ENCODE measurements around the gene NPC1.
"Not testable (repeated sequence)": the region's sequence is repeated elsewhere in the genome, so short reads cannot be mapped to it uniquely, and the experiment has no call there.

The NPC1 gene

DNA sequence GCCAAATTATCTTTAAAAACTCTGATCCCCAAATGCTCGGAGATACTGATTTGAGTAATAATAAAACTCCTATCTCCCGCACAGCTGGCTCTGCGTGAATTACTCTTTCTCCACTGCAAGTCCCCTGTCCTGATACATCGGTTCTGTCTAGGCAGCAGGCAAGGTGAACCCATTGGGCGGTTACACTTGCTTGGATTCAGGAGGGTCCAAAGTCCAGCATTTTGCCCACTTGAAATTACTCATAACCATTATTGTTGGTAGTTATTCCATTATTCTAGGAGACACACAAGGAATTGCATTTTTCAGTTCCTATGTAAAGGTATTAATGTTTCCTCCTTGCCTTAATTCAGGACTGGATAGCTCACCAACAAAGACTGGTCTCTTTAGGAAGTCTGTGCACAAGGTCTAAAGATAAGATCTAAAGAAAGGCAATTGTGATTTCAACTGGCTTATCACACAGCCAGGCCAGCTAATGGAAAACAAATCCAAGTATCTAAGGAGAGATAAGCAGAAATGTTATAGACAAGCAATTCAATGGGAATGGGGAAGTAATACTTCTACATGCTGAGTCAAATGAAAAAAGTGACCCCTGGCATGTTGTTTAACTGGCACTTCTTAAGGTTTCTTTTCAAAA lies 23.2 kb upstream of the NPC1 start:
- DNase-seq (ENCODE audit: low spot score), result no peak

DNA sequence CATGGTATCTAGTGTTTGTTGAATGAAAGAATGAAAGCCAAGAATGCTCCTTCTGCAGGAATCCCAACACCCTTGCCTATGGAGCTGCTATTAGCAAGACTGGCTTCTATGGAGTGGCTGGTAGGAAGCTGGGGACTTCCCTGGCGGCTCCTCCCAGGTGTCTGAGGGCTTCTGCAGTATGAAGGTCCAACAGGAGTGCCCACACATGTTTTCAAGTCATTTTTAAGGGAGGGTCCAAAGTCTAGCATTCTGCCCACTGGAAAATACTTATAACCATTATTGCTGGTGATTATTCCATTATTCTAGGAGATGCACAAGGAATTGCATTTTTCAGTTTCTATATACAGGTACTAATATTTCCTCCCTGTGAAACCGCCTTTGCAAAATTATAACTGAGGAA lies 21.9 kb upstream of the NPC1 start:
- DNase-seq (ENCODE audit: low spot score), result no peak

- DNase-seq (ENCODE audit: low spot score), result no peak
Observed at GRCh38 chr18:23605941-23606340, 19.6 kb upstream of the NPC1 start.

GRCh38 chr18:23599809-23600208 lies 13.5 kb upstream of the NPC1 start:
- DNase-seq (ENCODE audit: low spot score), result no peak

DNA sequence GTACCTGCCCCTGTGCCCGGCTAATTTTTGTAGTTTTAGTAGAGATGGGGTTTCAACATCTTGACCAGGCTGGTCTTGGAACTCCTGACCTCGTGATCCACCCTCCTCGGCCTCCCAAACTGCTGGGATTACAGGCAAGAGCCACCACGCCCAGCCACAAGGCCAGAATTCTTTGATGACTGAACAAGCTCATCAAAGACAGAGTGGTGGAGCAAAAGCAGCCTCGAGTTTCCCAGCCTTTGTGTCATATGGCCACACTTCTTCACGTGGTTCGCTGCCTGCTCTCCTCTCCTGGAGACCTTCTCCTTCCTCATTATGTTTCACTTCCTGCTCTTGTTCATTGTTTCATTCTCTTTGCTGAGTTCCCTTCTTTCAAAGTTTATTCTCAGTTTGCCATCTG lies 9.9 kb upstream of the NPC1 start:
- no peak for DNase-seq (ENCODE audit: low spot score)

GRCh38 chr18:23595591-23595990 lies 9.3 kb upstream of the NPC1 start:
- DNase-seq (ENCODE audit: low spot score), result no peak

GRCh38 chr18:23593720-23594119 lies 7.4 kb upstream of the NPC1 start:
- DNase-seq (ENCODE audit: low spot score), result no peak

GRCh38 chr18:23592911-23593310 lies 6.6 kb upstream of the NPC1 start:
- DNase-seq (ENCODE audit: low spot score), result no peak

- DNase-seq (ENCODE audit: low spot score), result no peak
Observed at GRCh38 chr18:23591011-23591410, 4.7 kb upstream of the NPC1 start.

GRCh38 chr18:23588836-23589560 lies 2.7 kb upstream of the NPC1 start:
- DNase-seq (ENCODE audit: low spot score), result no peak

GRCh38 chr18:23587220-23587642 lies 925 bp upstream of the NPC1 start:
- DNase-seq (ENCODE audit: low spot score), result no peak

- no peak for DNase-seq (ENCODE audit: low spot score)
Observed at GRCh38 chr18:23585897-23586248, 433 bp downstream of the NPC1 start.

GRCh38 chr18:23585007-23585871 lies 1.1 kb downstream of the NPC1 start:
- peak; percentile 3 for DNase-seq (ENCODE audit: low spot score)

- DNase-seq (ENCODE audit: low spot score), result no peak
Observed at GRCh38 chr18:23584019-23584983, 2.0 kb downstream of the NPC1 start.

DNA sequence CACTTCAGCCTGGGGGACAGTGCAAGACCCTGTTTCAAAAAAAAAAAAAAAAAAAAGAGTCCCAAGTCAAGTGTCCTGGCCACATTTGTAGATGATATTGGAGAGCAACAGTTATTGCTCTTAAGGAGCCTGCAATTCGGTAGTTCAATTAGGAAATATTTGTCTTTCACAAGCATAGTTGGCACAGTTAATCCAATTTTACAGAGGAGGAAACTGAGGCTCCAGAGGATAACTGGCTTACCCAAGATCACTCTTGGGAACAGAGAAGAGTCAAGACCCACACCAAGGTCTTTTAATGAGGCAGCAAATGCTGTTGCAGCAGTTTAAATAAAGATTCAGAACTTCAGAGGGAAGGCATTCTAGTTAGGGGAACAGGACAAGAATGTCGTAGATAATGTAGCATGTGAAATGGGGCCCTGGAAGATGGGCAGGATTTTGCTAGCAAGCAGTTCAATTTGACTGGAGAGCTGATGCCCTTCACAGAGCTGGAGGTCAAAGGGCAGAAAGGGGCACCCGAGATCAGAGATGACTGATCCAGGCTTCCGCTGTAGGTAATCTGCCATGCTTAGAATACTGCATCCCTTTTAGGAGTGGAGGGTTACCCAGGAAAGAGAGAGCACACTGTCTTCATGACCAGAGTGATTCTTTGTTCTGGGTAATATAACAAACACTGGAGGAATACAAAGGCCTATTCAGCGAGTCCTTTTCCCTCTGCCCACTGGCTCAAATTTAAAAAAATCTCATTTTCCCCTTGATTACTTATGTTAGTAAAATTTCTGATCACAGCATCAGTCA lies 3.0 kb downstream of the NPC1 start:
- no peak for DNase-seq (ENCODE audit: low spot score)

DNA sequence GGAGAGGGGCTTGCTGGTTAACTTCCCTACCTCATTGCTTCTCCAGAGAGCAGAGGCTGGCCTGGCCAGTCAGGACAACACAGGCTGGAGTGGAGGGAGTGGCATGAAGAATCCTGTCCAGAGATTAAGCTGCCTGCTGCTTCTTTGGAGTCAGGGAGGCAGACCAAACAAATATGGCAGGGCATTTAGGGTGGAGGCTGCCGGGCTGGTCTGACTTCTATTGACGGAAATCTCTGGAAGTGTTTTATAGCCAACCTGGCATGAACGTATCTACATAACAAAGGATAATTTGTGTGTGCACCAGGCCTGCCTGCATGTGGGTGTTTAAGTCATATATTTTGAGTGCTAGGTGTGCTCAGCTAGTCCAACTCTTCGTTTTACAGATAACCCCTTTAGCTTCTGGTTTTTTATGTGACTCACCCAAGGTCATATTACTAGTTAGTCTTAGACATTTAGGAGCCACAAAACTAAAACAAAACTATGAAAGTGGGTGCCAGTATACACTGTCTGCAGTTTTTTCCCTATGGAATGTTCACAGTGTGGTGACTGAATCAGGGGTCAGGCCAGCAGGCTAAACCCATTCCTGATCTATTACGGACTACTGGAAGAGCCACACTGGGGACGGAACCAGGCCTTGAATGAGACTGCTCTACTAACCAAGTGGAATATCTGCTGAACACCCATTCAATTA lies 5.5 kb downstream of the NPC1 start:
- DNase-seq (ENCODE audit: low spot score), result no peak

- DNase-seq (ENCODE audit: low spot score), result no peak
Observed at GRCh38 chr18:23578891-23579653, 7.2 kb downstream of the NPC1 start.

- no peak for DNase-seq (ENCODE audit: low spot score)
Observed at GRCh38 chr18:23578067-23578701, 8.1 kb downstream of the NPC1 start.

DNA sequence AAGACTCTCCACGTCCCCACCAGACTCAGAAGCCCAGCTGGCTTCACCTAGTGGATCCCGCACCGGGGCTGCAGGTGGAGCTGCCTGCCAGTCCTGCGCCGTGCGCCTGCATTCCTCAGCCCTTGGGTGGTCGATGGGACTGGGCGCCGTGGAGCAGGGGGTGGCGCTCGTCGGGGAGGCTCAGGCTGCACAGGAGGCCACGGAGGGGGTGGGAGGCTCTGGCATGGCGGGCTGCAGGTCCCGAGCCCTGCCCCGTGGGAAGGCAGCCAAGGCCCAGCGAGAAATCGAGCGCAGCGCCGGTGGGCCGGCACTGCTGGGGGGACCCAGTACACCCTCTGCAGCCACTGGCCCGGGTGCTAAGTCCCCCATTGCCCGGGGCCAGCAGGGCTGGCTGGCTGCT lies 8.8 kb downstream of the NPC1 start:
- not testable (repeated sequence) for DNase-seq (ENCODE audit: low spot score)
